Keratinocyte (primary cell): Measurements from ENCODE around the gene TNPO1. TPM values are rescaled to one million over a fixed set of nuclear protein-coding genes. Genes with fewer than 3 reads are reported as not detected.
A peak's percentile ranks its signal among the peaks of the same experiment; 100 is the strongest.

Experiments
- DNase-seq: peaks from one replicate; pipeline ENCODE4 v3.0.0-alpha.2; 2011; ENCODE audit warnings: low read depth, missing footprints, low spot score
- FAIRE-seq: peaks from 2 replicates; lab custom pipeline; 2011; peaks lifted over from hg19 to GRCh38; lab: Jason Lieb, UNC
- H2AFZ ChIP-seq: 2 replicates; pipeline ENCODE4 v1.6.0; 2012; ENCODE audit warnings: low read length, control low read depth, inconsistent platforms; ENCODE audit not compliant: control insufficient read depth
- H3K27ac ChIP-seq: 2 replicates; pipeline ENCODE4 v1.5.1; 2011; ENCODE audit warnings: low read length; ENCODE audit not compliant: control insufficient read depth, insufficient read depth
- H3K27me3 ChIP-seq: 3 replicates; pipeline ENCODE4 v1.6.0; 2011; ENCODE audit warnings: low read length; ENCODE audit not compliant: control insufficient read depth, insufficient read depth; ENCODE audit errors: extremely low read depth
- H3K36me3 ChIP-seq, 2 experiments: 2 replicates in 1 of 2; 3 replicates in 1 of 2; pipeline ENCODE4 v1.5.1; 2011; ENCODE audit warnings: low read length in 2 of 2, mild to moderate bottlenecking in 1 of 2; ENCODE audit not compliant: control insufficient read depth in 2 of 2, insufficient read depth in 2 of 2; ENCODE audit errors: extremely low read depth in 1 of 2
- H3K4me1 ChIP-seq: 3 replicates; pipeline ENCODE4 v1.5.1; 2011; ENCODE audit warnings: low read length; ENCODE audit not compliant: control insufficient read depth, insufficient read depth; ENCODE audit errors: extremely low read depth
- H3K4me2 ChIP-seq: 3 replicates; pipeline ENCODE4 v1.6.0; 2011; ENCODE audit warnings: low read depth, low read length; ENCODE audit not compliant: control insufficient read depth, insufficient read depth; ENCODE audit errors: extremely low read depth
- H3K4me3 ChIP-seq, 3 experiments: fragments of 200-600 bp in 1 of 3; sonication (generic) in 1 of 3; 2 replicates in 2 of 3; 3 replicates in 1 of 3; pipeline ENCODE4 v1.5.1; 2011 to 2016; ENCODE audit warnings: low read length in 3 of 3, mild to moderate bottlenecking in 3 of 3, control low read depth in 2 of 3, inconsistent platforms in 1 of 3, low read depth in 1 of 3, mixed read lengths in 1 of 3, mixed run types in 1 of 3, moderate library complexity in 1 of 3; ENCODE audit not compliant: control insufficient read depth in 2 of 3, insufficient read depth in 2 of 3; ENCODE audit errors: extremely low read depth in 1 of 3
- H3K79me2 ChIP-seq: 2 replicates; pipeline ENCODE4 v1.6.0; 2012; ENCODE audit warnings: low read length; ENCODE audit not compliant: control insufficient read depth, insufficient read depth
- H3K9ac ChIP-seq: 3 replicates; pipeline ENCODE4 v1.6.0; 2011; ENCODE audit warnings: low read length; ENCODE audit not compliant: control insufficient read depth, insufficient read depth; ENCODE audit errors: extremely low read depth
- H3K9me1 ChIP-seq: 3 replicates; pipeline ENCODE4 v1.6.0; 2011; ENCODE audit warnings: low read length; ENCODE audit not compliant: control insufficient read depth, insufficient read depth; ENCODE audit errors: extremely low read depth
- H3K9me3 ChIP-seq: 2 replicates; pipeline ENCODE4 v1.5.1; 2012; ENCODE audit warnings: low read depth, low read length; ENCODE audit not compliant: control insufficient read depth
- H4K20me1 ChIP-seq: 3 replicates; pipeline ENCODE4 v1.6.0; 2011; ENCODE audit warnings: low read length; ENCODE audit not compliant: control insufficient read depth, insufficient read depth; ENCODE audit errors: extremely low read depth
- EZH2 ChIP-seq: IDR thresholded peaks from one replicate; pipeline ENCODE4 v1.6.1; 2012; ENCODE audit warnings: inconsistent platforms, mild to moderate bottlenecking, low read length, moderate library complexity
- dilution Hi-C: fragments of 300-500 bp; cut with MboI; formaldehyde crosslinking; loops from one replicate; pipeline ENCODE4 v1.7.0; 2020; ENCODE audit warnings: low sequenced_read_pairs; ENCODE audit not compliant: extremely low pct_ligation_motif_present
- polyA minus RNA-seq, 3 experiments: library from RNA; depleted of rRNA, polyadenylated mRNA; stranded (reverse); fragments of >200 nt; gene quantifications; 1 replicate in 1 of 3; 2 replicates in 1 of 3; 3 replicates in 1 of 3; pipeline ENCODE4 v1.2.3, GENCODE V29; 2011
- polyA plus RNA-seq, 5 experiments: library from polyadenylated mRNA; depleted of rRNA in 3 of 5; stranded (reverse) in 3 of 5; stranded (forward) in 1 of 5; unstranded in 1 of 5; fragments of >200 nt; gene quantifications; 1 replicate in 1 of 5; 2 replicates in 3 of 5; 3 replicates in 1 of 5; pipeline versions ENCODE4 v1.2.1 to v1.2.3, GENCODE V29; 2011 to 2012; ENCODE audit warnings: missing spikeins in 2 of 5, low read depth in 1 of 5, low replicate concordance in 1 of 5
- TF ChIP-seq, protein P1 (sequence below), 3 experiments: IDR thresholded peaks in 1 of 3; conservative IDR thresholded peaks in 1 of 3; optimal IDR thresholded peaks in 1 of 3; 2 replicates in 2 of 3; 3 replicates in 1 of 3; pipeline versions ENCODE3 to v1.5.1; 2011; ENCODE audit warnings: low read length in 3 of 3, mild to moderate bottlenecking in 3 of 3, moderate library complexity in 2 of 3, control low read depth in 1 of 3, inconsistent platforms in 1 of 3; ENCODE audit not compliant: insufficient read depth in 2 of 3; ENCODE audit errors: extremely low read depth in 1 of 3

TNPO1 gene
- polyA plus RNA-seq: 59.9 to 123 TPM (median 76.8 TPM) in 3 replicates
- polyA plus RNA-seq (2011; ENCODE audit: low read depth): 108 TPM
- 64.7 and 86.9 TPM in 2 replicates for polyA plus RNA-seq (2011; cell fraction: cytosol; rRNA removed)
- 65.4 and 98.4 TPM in 2 replicates for polyA plus RNA-seq (2011; cell fraction: nucleus; rRNA removed)
- 32.9 and 69.1 TPM in 2 replicates for polyA plus RNA-seq (2012; ENCODE audit: low replicate concordance)
- 95.4 to 241 TPM (median 192 TPM) in 3 replicates for polyA minus RNA-seq
- polyA minus RNA-seq (2011; cell fraction: cytosol; rRNA and poly(A)+ RNA removed): 127 TPM
- polyA minus RNA-seq (2011; cell fraction: nucleus; rRNA and poly(A)+ RNA removed): 138 and 265 TPM in 2 replicates

DNA sequence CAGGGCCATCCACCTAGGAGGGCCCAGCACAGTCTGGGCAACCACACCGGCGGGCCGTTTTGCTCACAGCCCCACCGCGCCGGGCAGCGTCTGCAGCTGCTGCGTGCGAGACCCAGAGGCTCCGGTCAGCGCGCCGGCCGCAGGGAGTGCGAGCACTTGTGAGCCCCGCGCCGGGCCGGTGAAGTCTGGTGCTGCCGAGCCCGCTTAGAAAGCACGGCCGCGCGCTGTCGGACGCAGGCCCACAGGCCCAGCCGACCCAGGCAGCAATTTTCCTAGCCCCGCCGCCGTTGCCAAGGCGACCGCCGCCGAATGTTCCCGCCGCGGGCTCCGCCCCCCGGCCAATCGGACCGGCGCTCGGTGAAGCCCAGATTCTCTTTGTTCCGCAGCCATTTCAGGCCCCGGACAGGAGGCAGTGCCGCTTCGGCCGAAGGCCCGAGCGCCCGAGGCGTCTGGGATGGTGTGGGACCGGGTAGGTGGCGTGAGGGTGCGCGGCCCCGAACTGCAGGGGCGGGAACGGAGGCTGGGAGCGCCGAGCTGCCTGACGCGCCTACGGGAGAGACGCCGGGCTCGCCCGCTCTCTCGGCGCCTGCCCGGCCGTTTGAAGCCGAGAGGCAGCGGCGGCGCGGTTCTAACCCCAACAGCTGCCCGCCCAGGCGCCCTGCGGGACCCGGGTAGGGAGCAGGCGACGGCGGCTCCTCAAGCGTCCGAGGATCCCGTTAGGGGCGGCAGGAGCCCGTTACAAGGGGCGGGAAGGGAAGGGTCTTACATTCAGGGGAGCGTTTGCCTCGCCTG lies at the start of gene TNPO1:
Gene TNPO1, plus strand, starts transcription at position 378 of the 792 bp plus-strand sequence. Its CDS starts 77 bp downstream, at position 455.
- H3K27ac ChIP-seq: peak within 1 kb of the TSS; percentile 90
- TF ChIP-seq, protein P1, sequence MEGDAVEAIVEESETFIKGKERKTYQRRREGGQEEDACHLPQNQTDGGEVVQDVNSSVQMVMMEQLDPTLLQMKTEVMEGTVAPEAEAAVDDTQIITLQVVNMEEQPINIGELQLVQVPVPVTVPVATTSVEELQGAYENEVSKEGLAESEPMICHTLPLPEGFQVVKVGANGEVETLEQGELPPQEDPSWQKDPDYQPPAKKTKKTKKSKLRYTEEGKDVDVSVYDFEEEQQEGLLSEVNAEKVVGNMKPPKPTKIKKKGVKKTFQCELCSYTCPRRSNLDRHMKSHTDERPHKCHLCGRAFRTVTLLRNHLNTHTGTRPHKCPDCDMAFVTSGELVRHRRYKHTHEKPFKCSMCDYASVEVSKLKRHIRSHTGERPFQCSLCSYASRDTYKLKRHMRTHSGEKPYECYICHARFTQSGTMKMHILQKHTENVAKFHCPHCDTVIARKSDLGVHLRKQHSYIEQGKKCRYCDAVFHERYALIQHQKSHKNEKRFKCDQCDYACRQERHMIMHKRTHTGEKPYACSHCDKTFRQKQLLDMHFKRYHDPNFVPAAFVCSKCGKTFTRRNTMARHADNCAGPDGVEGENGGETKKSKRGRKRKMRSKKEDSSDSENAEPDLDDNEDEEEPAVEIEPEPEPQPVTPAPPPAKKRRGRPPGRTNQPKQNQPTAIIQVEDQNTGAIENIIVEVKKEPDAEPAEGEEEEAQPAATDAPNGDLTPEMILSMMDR (optimal IDR thresholded peaks at IDR 0.05 in 1 of 3, IDR thresholded peaks at IDR 0.05 in 1 of 3, conservative IDR thresholded peaks at IDR 0.05 in 1 of 3; ENCODE audit: extremely low read depth in 1 of 3, insufficient read depth in 2 of 3, low read length in 3 of 3): no peak
- no peak for TF ChIP-seq EZH2
- H3K9ac ChIP-seq: peak within 1 kb of the TSS; percentile 95
- H4K20me1 ChIP-seq: no peaks in the 10 kb centered on the region
- DNase-seq (peak; percentile 21), FAIRE-seq (no peak)
- H3K79me2 ChIP-seq: peaks cover 44% of the 10 kb centered on the region
- H3K4me2 ChIP-seq: peak within 1 kb of the TSS; percentile 99
- peak within 1 kb of the TSS; percentile 97 for H2AFZ ChIP-seq
- no peaks in the 10 kb centered on the region for H3K9me1 ChIP-seq
- H3K27me3 ChIP-seq: no peaks in the 10 kb centered on the region
- H3K4me1 ChIP-seq: peaks cover 18% of the 10 kb centered on the region
- no peaks in the 10 kb centered on the region for H3K36me3 ChIP-seq
- no peaks in the 10 kb centered on the region for H3K9me3 ChIP-seq
- H3K4me3 ChIP-seq: peak within 1 kb of the TSS; percentile 83 to 86 (median 84)
- dilution Hi-C loops: no loop called here

GRCh38 chr5:72767289-72768010 lies 49.0 kb upstream of the TNPO1 start:
- no peaks in the 10 kb centered on the region for H3K4me1 ChIP-seq
- no peaks in the 10 kb centered on the region for H3K9me1 ChIP-seq
- H3K27me3 ChIP-seq: no peaks in the 10 kb centered on the region
- dilution Hi-C loops: no loop called here
- DNase-seq (no peak), FAIRE-seq (no peak)
- H3K27ac ChIP-seq: no peak overlapping the region
- H2AFZ ChIP-seq: no peak overlapping the region
- H3K36me3 ChIP-seq: no peaks in the 10 kb centered on the region
- H4K20me1 ChIP-seq: no peaks in the 10 kb centered on the region
- H3K9me3 ChIP-seq: no peaks in the 10 kb centered on the region
- H3K79me2 ChIP-seq: no peaks in the 10 kb centered on the region
- H3K4me2 ChIP-seq: no peak overlapping the region
- no peak overlapping the region for H3K9ac ChIP-seq
- no peak overlapping the region for H3K4me3 ChIP-seq
- TF ChIP-seq, protein P1 (optimal IDR thresholded peaks at IDR 0.05 in 1 of 3, IDR thresholded peaks at IDR 0.05 in 1 of 3, conservative IDR thresholded peaks at IDR 0.05 in 1 of 3; ENCODE audit: extremely low read depth in 1 of 3, insufficient read depth in 2 of 3, low read length in 3 of 3): no peak
- no peak for TF ChIP-seq EZH2
